ENCODE data around the gene MACROH2A2.
"Not testable (repeated sequence)": the region's sequence is repeated elsewhere in the genome, so short reads cannot be mapped to it uniquely, and the experiment has no call there.

The MACROH2A2 gene

DNA sequence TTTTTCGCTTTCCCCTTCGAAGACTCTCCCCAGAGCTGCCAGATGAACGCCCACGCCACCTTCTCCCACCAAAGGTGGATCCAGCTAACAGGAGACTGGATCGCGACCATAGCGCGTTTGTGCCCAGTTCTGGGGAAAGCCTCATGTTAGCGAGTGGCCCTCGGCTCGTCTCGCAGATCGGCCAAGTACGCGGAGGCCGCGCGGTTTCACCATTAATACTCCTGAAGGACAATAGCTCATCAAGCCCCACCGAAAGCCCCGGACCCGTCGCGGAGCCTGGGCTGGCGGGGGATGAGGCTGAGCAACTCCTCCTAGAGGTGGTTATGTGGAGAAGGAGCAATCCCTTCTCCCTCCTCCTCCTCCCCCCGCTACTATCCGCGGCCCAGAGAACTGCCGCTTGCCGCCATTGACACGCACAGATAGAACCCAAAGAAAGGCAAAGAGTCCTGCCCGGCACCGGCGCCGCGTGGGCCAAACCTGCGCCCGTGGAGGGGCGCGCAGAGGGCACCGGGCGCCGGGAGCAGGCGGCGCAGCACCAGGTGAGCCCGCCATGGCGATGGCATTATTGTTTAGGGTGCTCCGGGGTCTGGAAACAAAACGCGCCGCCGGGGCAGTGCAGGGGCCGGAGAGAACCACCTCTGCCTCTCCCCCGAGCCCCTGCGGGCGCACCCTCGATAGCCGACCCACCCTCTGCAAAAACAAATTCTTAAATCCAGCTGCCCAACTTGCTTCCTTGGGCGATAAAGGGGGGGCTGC, at the start of gene MACROH2A2:
Gene MACROH2A2, plus strand, starts transcription at position 385 of the 756 bp plus-strand sequence. CDS start 22,813 bp downstream, outside the sequence.
- in situ Hi-C loops (cut with MboI; ENCODE audit: low sequenced_read_pairs), result no loop called here

DNA sequence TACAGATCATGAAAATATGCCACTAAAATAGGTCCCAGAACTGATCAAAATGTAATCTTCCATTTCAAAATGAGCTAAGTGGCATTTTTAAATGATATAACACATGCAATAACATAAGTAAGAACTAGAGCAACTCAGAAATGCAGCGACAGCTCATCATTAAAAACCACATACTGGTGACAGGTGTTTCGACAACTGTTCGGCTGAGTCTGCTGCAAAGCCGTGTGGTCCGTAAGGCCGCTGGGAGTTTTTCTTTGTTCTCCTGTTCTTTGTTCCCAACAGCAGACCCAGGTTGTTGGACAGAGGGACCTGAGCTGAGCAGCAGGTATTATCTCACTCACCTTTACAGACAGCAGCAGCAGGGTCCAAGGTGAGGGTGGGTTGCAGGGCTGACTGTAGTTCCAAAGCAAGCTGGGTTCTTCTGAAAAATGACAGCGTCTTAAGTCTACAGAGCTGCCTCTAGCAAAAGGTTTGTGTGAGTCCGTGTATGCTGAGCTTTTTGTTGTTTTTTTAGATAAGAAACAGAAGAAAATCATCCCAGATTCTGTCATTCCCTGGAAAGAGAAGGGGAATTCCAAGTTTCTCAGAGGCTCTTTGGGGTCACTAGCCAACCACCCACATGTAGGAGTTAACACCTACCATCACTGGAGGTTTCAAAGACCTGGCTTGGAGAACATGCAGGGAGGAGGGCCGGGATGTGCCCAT, 45.4 kb upstream of the MACROH2A2 start:
- in situ Hi-C loops (cut with MboI; ENCODE audit: low sequenced_read_pairs), result no loop called here

DNA sequence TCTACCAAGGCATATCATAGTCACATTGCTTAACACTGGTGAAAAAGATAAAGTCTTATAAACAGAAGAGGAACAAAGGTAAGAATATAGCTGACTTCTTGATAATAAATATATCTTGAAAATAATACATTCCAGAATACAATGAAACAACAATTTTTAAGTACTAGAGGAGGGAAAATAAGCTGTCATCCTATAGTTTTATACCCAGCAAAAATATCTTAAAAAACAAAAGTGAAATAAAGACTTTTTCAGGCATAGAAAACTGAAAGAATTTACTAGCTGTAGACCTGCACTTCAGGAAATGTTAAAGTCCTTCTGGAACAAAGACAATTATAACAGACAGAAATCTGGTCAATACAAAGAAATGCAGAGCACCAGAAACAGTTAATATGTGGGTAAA, 21.4 kb upstream of the MACROH2A2 start:
- in situ Hi-C loops (cut with MboI; ENCODE audit: low sequenced_read_pairs), result no loop called here

DNA sequence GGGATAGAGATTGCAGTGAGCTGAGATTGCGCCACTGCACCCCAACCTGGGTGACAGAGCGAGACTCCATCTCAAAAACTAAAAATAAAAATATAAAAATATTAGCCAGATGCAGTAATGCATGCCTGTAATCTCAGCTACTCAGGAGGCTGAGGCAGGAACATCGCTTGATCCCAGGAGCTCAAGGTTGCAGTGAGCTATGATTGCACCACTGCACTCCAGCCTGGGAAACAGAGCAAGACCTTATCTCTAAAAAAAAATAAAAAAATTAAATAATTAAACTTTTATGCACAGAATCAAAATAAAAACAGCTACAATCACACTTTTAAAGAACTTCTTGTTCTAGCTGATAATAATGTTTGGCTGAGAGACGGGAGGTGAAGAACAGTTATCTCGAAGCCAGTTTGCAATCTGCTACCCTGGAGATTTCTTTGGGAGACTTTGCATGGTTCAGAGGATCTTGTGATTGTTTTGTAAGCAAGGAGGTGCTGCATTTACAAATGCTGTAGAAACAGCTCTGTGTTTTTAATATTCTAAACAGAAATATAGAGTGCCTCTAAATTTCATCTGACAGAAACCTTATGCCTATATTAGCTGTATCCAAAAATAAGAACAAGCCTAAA, 19.9 kb upstream of the MACROH2A2 start:
- in situ Hi-C loops (cut with MboI; ENCODE audit: low sequenced_read_pairs), result no loop called here

DNA sequence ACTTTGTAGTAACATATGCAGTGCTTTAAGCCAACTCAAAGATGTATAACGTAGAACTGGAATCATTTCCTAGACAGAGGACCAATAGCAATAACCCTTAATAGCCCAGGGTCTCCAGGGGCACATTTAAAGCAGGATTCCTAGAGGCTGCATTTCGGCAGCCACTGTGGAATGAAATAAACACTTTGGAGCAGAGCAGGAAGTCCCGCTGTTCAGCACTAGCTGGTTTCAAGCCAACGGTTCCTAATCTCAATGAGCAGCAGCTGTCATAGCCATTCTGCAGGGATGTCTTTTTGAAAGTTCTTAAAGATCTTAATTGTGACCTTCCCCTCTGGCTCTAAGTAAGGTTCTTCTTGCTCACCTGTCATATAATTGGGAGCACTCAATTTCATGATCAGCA, 18.4 kb upstream of the MACROH2A2 start:
- in situ Hi-C loops (cut with MboI; ENCODE audit: low sequenced_read_pairs), result no loop called here

DNA sequence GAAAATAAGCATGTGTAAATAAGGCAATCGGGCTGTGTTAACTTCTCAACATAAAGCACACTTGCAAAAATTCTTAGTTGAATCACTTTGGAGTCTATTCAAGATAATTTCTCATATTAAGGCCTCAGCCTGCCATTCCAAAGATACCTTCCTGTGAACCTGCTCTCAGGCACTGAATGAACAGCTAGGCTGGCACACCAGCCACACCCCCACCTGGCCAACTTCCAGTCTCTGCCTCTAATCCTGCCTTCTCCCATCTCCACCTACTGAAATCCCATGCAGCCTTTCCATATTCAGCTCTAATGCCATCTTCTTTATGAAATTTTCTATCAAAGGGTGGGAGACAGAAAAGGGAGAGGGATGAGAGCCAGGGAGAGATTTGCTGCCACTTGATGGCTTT, 17.1 kb upstream of the MACROH2A2 start:
- in situ Hi-C loops (cut with MboI; ENCODE audit: low sequenced_read_pairs), result no loop called here

DNA sequence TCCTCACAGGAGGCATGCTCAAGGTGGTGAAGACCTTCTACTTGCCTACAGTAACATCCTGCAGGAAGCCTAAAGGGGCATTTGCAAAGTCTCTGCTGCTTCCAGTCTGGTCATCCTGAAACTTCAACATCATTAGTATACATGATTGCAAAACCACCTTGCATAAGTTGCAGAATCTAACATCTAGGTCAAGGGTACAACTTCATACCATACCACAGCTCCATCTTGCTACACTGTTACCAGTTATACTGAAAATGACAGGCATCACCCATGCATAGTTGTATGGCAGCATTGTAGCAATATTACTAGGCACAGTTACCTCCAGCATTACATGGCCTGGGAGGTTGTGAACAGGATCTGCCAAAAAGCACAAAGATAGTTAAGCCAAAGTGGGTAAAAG, 13.7 kb upstream of the MACROH2A2 start:
- in situ Hi-C loops (cut with MboI; ENCODE audit: low sequenced_read_pairs), result no loop called here

DNA sequence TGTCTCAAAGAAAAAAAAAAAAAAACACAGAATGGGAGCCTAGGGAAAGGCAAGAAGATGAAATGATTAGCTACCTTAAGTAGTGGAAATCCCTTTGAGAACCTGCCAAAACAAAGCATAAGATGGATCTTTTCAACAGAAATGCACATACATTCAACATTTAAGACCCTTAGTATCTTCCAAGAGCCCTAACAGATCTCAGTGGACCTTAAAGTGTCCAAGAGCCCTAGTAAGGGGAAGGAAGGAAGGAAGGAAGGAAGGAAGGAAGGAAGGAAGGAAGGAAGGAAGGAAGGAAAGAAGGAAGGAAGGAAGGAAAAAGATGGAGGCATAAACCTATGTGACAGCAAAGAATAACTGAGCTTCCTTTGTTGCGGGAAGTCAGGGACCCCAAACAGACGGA, 11.6 kb upstream of the MACROH2A2 start:
- in situ Hi-C loops (cut with MboI; ENCODE audit: low sequenced_read_pairs), result no loop called here

DNA sequence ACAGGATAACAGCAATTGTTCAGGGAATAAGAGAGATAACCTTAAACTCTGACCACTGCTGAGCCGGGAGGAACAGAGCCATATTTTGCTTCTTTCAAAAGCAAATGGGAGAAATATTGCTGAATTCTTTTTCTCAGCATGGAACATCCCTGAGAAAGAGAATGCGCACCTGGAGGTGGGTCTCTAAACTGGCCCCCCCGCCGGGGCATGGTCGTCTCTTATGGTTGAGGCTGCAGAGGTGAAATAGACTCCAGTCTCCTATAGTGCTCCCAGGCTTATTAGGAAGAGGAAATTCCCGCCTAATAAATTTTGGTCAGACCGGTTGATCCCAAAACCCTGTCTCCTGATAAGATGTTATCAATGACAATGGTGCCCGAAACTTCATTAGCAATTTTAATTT, 10.9 kb upstream of the MACROH2A2 start:
- in situ Hi-C loops (cut with MboI; ENCODE audit: low sequenced_read_pairs), result not testable (repeated sequence)

DNA sequence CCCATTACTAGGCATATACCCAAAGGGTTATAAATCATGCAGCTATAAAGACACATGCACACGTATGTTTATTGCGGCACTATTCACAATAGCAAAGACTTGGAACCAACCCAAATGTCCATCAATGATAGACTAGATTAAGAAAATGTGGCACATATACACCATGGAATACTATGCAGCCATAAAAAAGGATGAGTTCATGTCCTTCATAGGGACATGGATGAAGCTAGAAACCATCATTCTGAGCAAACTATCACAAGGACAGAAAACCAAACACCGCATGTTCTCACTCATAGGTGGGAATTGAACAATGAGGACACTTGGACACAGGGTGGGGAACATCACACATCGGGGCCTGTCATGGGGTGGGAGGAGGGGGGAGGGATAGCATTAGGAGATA, 5.6 kb upstream of the MACROH2A2 start:
- in situ Hi-C loops (cut with MboI; ENCODE audit: low sequenced_read_pairs), result not testable (repeated sequence)

DNA sequence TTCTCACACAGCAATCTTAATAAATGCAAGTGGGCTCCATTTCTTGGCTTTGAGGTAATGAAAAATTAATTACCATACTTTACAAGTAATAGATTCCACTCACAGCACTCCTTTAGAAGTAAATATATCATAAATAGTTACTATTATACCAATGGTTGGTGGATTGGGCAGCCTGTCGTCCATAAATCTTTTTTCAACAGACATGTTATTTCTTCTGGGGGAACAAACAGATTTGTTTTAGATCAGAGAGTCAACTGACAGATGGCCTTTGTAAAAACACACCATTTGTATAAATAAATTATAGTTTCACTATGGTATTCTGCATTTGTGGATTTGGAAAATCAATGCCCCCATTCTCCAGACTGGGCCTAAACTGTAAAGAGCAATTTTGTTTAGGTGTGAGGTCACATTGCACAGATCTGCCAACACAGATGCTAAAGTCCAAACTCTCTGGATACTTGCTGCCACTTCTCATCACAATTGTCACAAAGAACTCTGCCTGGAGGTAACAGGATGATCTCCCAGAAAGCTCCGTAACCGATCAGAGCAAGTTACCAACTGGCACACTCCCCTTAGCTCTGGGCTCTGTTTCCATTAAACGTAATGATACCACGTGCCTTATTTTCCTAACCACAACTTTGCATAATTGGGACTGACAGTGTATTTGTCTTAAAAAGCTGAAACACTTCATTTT, 4.5 kb upstream of the MACROH2A2 start:
- in situ Hi-C loops (cut with MboI; ENCODE audit: low sequenced_read_pairs), result no loop called here

DNA sequence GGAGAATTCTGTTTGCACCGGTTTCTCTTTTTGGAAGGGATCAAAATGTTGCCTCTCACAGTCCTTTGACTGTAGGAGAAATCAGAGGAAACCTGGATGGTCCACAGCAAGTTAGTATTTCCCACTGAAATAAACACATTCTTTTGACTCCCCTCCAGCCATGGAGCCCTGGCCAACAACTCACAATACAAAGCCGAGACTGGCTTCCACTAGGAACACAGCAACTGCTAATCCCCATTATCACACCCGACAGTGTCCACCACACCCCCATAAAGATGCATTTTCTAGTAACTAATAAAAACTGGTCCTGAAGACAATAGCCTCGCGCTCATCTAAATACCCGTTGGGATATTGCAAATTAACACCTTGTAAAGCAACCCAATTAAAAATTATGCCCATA, 798 bp upstream of the MACROH2A2 start:
- in situ Hi-C loops (cut with MboI; ENCODE audit: low sequenced_read_pairs), result no loop called here

DNA sequence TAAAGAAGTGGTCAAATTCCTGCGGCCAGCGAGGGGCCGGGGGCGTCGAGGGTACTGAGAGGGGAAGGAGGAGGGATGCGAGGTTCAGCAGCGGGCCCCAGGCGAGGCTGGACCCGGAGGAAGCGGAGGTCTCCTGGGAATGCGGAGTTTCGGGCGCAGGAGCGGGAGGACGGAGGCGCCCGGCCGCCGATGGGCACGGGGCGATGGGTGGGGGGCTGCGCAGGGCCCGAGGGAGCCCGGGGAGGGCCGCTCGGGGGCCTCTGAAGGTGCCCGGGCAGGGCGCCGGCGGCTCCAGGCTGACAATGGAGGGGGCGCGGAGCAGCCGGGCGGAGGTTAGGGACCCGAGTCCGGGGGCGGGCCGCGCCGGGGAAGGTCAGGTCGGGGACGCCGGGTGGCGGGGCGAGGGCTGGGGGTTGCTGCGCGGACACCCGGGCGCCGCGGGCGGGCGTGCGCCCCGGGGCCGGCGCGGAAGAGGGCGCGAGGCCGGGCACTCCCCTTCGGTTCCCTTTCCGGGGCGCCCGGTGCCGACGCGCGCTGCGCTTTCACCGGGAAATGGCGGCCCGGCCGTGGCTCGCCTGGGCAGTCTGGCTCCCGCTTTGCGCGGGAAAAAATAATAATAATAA, 683 bp downstream of the MACROH2A2 start:
- in situ Hi-C loops (cut with MboI; ENCODE audit: low sequenced_read_pairs), result no loop called here

DNA sequence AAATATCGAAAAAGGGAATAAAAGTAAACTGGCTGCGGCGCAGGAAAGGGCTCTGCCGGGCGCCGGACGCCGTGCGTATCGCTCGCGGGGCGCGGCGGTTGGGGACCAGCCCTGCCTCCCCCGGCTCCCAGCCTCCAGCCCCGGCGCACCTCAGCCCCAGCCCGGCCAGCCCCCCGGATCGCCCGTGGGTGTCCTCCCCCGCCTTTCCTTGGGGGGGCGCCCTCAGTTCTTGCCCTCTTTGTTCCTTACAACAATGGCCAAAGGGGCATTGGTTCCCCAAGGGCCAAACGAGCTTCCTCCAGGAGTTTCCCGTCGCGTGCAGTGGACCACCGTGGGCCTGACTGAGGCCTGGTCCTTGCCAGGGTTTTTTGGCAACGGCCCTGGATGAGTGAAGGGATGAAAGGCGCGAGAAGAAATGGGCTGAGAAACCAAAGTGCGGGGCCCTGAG, 1.2 kb downstream of the MACROH2A2 start:
- in situ Hi-C loops (cut with MboI; ENCODE audit: low sequenced_read_pairs), result no loop called here

DNA sequence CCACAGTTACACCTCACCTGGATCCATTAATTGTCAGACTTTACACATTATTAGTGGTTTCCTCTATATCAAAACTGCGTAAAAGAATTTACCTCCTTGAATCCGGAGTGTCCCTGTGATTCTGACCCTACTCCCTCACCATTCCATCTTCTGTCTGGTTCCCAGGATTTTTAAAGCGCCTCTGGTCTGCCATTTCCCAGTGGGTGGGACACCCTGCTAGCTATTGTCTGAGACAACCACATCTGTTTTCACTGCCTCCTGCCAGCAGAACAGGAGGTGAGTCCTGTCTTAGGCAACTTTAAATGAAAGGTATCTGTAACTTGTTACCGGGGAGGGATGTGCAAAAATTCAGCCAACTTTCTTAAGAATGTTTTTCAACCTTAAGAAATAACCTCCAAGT, 2.3 kb downstream of the MACROH2A2 start:
- in situ Hi-C loops (cut with MboI; ENCODE audit: low sequenced_read_pairs), result no loop called here

DNA sequence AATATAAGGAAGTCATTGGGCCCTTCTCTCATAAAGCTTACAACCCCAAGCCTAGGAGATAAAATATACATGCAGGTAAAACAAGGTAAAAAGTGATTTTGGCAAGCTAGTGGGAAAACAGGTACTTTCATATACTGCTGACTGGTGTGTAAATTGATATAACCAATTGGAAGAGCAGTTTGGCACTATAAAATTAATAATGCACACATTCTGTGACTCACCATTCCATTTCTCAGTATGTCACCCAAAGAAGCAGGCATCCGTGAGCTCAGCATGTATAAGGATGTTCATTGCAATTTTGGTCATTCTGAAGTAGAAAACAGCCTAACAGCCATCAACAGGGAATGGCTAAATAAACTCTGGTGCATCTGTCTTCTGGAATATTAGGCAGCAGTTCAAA, 2.9 kb downstream of the MACROH2A2 start:
- in situ Hi-C loops (cut with MboI; ENCODE audit: low sequenced_read_pairs), result no loop called here

DNA sequence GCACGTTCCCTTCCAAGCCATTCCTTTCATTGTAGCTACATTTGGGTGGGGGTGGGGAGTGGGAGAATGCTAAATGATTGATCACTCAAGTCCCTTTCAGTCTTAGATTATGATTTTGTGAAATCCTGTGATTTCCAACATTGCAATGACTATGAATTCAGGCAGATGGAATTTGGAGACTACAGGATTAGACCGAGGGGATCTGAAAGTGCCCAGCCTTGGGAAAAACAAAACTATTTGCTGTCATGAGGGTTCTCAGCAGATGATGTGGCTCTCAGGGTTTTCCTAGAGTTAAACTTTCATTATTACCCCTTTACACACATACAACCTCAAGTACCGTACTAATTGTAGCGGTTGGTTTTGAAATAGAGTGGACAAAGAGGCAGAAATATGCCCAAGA, 4.7 kb downstream of the MACROH2A2 start:
- in situ Hi-C loops (cut with MboI; ENCODE audit: low sequenced_read_pairs), result no loop called here

DNA sequence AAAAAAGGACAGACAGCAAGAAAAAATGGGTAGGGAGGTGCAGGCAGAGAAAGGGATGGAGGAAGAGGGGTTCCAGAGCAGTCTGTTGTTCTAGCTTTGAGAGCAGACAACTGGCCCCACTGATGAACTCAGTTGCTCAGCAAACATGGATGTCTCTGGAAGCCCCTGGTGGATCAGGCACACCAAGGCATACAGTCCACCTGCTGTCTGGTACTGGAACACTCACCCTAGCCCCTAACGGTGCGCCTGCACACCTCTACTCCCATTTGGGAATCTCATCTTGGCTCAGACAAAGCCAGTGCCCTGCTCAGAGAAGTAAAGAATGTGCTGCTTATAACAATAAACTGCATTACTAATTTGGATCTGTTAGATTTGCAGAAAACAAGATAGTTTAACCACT, 7.7 kb downstream of the MACROH2A2 start:
- in situ Hi-C loops (cut with MboI; ENCODE audit: low sequenced_read_pairs), result no loop called here

DNA sequence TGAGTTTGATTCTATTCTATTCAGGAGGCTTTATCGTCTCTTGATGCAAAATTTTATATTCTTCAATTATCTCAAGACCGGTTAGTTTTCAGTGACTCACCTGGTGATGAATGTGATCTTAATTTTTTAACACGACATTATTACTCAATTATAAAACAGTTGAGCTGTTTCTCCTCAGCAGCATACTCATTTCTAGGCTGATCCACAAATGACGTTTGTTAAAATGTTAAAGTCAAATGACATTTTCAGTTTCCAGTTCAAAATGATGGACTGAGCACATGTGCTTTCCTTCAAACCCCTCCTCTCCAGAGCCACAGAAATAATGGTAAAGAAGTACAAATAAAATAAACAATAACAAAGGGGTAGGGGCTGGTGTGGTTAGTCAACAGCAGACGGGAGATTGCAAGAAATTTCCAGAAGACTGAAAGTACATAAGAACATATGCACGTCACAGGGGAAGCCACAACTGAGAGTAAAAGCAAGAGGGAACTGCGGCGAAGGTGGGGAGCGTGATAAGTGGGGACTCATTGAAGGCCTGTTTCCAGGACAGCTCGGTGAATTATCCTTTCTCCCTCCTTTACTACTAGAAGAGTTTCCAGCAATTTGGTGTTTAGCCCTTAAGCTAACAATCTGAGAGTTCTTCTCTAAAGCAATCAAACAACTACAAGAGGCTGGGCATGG, 10.9 kb downstream of the MACROH2A2 start:
- in situ Hi-C loops (cut with MboI; ENCODE audit: low sequenced_read_pairs), result no loop called here

DNA sequence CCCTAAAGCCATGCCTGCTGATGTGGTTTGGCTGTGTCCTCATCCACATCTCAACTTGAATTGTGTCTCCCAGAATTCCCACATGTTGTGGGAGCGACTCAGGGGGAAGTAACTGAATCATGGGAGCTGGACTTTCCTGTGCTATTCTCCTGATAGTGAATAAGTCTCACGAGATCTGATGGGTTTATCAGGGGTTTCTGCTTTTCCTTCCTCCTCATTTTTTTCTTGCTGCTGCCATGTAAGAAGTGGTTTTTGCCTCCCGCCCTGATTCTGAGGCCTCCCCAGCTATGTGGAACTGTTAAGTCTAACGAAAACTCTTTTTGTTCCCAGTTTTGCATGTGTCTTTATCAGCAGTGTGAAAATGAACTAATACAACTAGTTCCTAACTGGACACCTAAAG, 11.8 kb downstream of the MACROH2A2 start:
- in situ Hi-C loops (cut with MboI; ENCODE audit: low sequenced_read_pairs), result no loop called here
